Upper lobe of left lung (tissue), 4 donors: ENCODE data around the gene GNL1.

Source experiments
- CTCF ChIP-seq, 6 experiments: fragments of 450-650 bp in 4 of 6; fragments of 200-600 bp in 2 of 6; sonication (generic) in 2 of 6; IDR thresholded peaks; one replicate each; pipeline ENCODE4 v1.5.1; 2016 to 2019; ENCODE audit warnings: antibody characterized with exemption in 6 of 6
- POLR2A ChIP-seq, 4 donors: fragments of 450-650 bp; IDR thresholded peaks; one replicate each; pipeline ENCODE4 v1.5.1; 2016 to 2017; ENCODE audit warnings: antibody characterized with exemption in 4 of 4, mild to moderate bottlenecking in 2 of 4
- POLR2AphosphoS5 ChIP-seq, 2 donors: sonication (generic); formaldehyde crosslinking; IDR thresholded peaks; one replicate each; pipeline ENCODE4 v1.5.1; 2017; ENCODE audit warnings: antibody characterized with exemption in 2 of 2

- TF ChIP-seq CTCF (IDR thresholded peaks at IDR 0.05) (no peak), POLR2AphosphoS5 (IDR thresholded peaks at IDR 0.05) (no peak), POLR2A (IDR thresholded peaks at IDR 0.05) (no peak)
Observed at GRCh38 chr6:30554404-30554803, 1.9 kb downstream of the GNL1 start.
